ENCODE results near the gene EXOC4.

The EXOC4 gene

DNA sequence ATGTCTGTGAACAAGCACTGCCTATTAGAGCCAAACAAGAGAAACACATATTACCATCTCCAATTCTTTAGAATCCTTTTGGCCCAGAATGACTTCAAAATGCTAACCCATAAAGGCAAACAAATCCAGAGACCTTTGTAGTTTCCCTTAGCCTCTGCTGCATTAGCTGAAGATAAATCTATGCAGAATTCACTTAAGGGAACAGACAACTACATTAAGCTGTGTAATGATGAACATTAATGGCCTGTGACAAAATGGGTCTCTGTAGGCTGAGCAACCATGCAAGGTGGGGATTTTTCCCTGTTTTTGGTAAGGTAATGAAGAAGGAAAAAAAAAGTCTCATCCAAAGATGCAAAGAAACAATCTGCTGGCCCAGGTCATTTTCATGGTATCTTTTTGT is 411.6 kb downstream of the EXOC4 start:
- Histone ChIP-seq H4K8ac (ENCODE audit: low read depth, low read length) (no peak overlapping the region), H2BK120ac (ENCODE audit: low read depth, low read length) (no peak overlapping the region), H2AK5ac (ENCODE audit: low read length) (no peak overlapping the region), H2BK15ac (replicated peaks; ENCODE audit: low read depth) (no peak overlapping the region), H3K4me1 (ENCODE audit: control insufficient read depth, low read depth, low read length) (no peaks in the 10 kb centered on the region), H3K9ac (ENCODE audit: low read length) (no peak overlapping the region), H3K4ac (ENCODE audit: low read depth, low read length) (no peak overlapping the region), H3K27ac (ENCODE audit: low read depth, low read length) (no peak overlapping the region), H3K27me3 (ENCODE audit: insufficient read depth, low read length, poor library complexity) (no peaks in the 10 kb centered on the region), H3K79me2 (ENCODE audit: control insufficient read depth, insufficient read depth, low read length) (no peaks in the 10 kb centered on the region), H2BK5ac (ENCODE audit: low read length) (no peak overlapping the region), H3K56ac (ENCODE audit: low read length) (no peak overlapping the region), H3K79me1 (ENCODE audit: low read length) (no peaks in the 10 kb centered on the region), H4K5ac (ENCODE audit: low read length) (no peak overlapping the region), H3K4me3 (ENCODE audit: low read length) (no peak overlapping the region), H3K23ac (ENCODE audit: low read length) (no peak overlapping the region), H3K4me2 (ENCODE audit: low read length) (no peak overlapping the region), H3K18ac (ENCODE audit: low read length) (no peak overlapping the region), H3K36me3 (ENCODE audit: control insufficient read depth, insufficient read depth, low read length) (no peaks in the 10 kb centered on the region)
- DNase-seq = no peak

DNA sequence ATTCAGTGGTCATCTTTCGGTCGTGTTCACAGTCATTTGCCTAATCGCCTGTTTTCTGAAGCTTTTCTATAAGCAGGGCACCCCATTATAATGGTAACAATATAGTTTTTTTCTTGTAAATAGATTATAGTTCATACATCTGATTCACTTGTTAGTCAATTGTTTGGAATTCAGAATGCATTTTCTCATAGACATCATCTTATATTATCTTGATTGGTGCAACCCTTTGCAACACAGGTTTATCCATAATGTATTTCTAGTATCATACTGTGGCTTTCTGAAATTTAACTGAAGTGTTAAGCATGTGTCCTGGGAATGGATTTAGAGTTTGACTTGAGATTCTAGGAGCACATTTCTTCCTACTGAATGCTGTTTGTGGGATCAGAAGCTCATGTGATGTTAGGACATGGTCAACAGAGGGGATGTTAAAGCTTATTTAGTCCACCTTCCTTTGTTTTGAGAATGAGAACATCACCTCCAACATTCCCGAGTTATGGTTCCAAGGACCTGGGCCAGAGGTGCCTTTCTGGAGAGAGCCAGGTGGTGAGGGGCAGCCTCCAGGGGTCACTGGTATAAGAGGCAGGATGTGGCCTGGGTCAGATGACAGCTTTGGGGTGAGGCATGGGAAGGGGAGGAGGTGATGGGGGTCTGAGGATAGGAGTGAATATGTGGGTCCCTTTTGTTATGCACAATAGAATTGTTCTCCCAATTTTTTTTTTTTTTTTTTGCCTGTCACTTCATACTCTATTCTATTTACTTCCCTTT is 415.6 kb downstream of the EXOC4 start:
- Histone ChIP-seq H4K8ac (ENCODE audit: low read depth, low read length) (no peak overlapping the region), H3K56ac (ENCODE audit: low read length) (no peak overlapping the region), H3K79me2 (ENCODE audit: control insufficient read depth, insufficient read depth, low read length) (no peaks in the 10 kb centered on the region), H2AK5ac (ENCODE audit: low read length) (no peak overlapping the region), H3K79me1 (ENCODE audit: low read length) (no peaks in the 10 kb centered on the region), H3K4me1 (ENCODE audit: control insufficient read depth, low read depth, low read length) (no peaks in the 10 kb centered on the region), H3K23ac (ENCODE audit: low read length) (no peak overlapping the region), H2BK120ac (ENCODE audit: low read depth, low read length) (no peak overlapping the region), H3K4me3 (ENCODE audit: low read length) (no peak overlapping the region), H3K18ac (ENCODE audit: low read length) (no peak overlapping the region), H4K5ac (ENCODE audit: low read length) (no peak overlapping the region), H3K36me3 (ENCODE audit: control insufficient read depth, insufficient read depth, low read length) (no peaks in the 10 kb centered on the region), H3K9ac (ENCODE audit: low read length) (no peak overlapping the region), H3K4ac (ENCODE audit: low read depth, low read length) (no peak overlapping the region), H3K27me3 (ENCODE audit: insufficient read depth, low read length, poor library complexity) (no peaks in the 10 kb centered on the region), H3K4me2 (ENCODE audit: low read length) (no peak overlapping the region), H3K27ac (ENCODE audit: low read depth, low read length) (no peak overlapping the region), H2BK5ac (ENCODE audit: low read length) (no peak overlapping the region), H2BK15ac (replicated peaks; ENCODE audit: low read depth) (no peak overlapping the region)
- no peak for DNase-seq
- WGBS (ENCODE audit: extremely low coverage, insufficient coverage, low lambda C conversion rate) = no CpG with 5 or more reads among the region's 4 CpGs

DNA sequence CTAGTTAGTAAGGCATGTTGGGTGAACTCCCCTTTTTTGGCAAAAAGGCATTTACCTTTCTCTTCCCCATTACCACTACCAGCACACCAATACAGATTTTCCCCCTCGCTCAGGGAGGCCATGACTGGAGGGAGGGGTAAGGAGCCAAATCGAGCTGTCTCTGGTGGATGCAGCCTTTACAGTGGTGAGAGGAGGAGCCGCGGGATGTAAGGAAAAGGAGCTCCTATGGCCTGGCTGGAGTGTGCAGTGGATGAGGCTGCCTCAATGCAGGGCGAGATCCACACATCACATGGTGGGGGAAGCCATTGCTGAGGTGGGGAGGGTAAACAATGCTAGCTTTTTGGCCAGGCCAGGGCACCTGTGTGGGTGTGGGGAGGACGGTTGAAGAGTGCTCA is 416.2 kb downstream of the EXOC4 start:
- Histone ChIP-seq H3K4me2 (ENCODE audit: low read length) (no peak overlapping the region), H3K79me1 (ENCODE audit: low read length) (no peaks in the 10 kb centered on the region), H3K27ac (ENCODE audit: low read depth, low read length) (no peak overlapping the region), H3K4me3 (ENCODE audit: low read length) (no peak overlapping the region), H2BK15ac (replicated peaks; ENCODE audit: low read depth) (no peak overlapping the region), H3K4me1 (ENCODE audit: control insufficient read depth, low read depth, low read length) (no peaks in the 10 kb centered on the region), H2BK120ac (ENCODE audit: low read depth, low read length) (no peak overlapping the region), H3K4ac (ENCODE audit: low read depth, low read length) (no peak overlapping the region), H2AK5ac (ENCODE audit: low read length) (no peak overlapping the region), H3K18ac (ENCODE audit: low read length) (no peak overlapping the region), H4K8ac (ENCODE audit: low read depth, low read length) (no peak overlapping the region), H2BK5ac (ENCODE audit: low read length) (no peak overlapping the region), H3K36me3 (ENCODE audit: control insufficient read depth, insufficient read depth, low read length) (no peaks in the 10 kb centered on the region), H3K23ac (ENCODE audit: low read length) (no peak overlapping the region), H4K5ac (ENCODE audit: low read length) (no peak overlapping the region), H3K27me3 (ENCODE audit: insufficient read depth, low read length, poor library complexity) (no peaks in the 10 kb centered on the region), H3K79me2 (ENCODE audit: control insufficient read depth, insufficient read depth, low read length) (no peaks in the 10 kb centered on the region), H3K9ac (ENCODE audit: low read length) (no peak overlapping the region), H3K56ac (ENCODE audit: low read length) (no peak overlapping the region)
- no CpG with 5 or more reads among the region's 6 CpGs for WGBS (ENCODE audit: extremely low coverage, insufficient coverage, low lambda C conversion rate)
- DNase-seq = no peak

DNA sequence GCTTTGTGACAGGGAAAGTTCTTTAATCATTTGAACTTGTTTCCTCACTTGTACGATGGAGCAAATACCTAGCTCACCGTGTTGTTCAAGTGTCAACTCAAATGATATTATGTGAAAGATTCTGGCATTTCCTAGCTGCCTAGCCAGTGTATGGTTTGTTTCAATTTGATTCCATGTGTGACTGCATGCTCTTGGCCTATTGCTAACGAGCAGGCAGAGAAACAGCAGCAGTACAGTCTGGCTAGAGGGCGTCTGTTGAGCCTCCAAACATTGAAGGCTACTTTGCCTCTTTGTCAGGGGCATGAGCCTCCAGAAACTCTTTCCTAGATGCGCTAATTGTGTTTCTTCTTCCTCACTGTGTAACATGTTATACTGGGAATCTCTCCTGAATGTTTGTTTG is 417.4 kb downstream of the EXOC4 start:
- Histone ChIP-seq H3K79me1 (ENCODE audit: low read length) (no peaks in the 10 kb centered on the region), H3K4me3 (ENCODE audit: low read length) (no peak overlapping the region), H2AK5ac (ENCODE audit: low read length) (no peak overlapping the region), H3K4ac (ENCODE audit: low read depth, low read length) (no peak overlapping the region), H3K23ac (ENCODE audit: low read length) (no peak overlapping the region), H3K79me2 (ENCODE audit: control insufficient read depth, insufficient read depth, low read length) (no peaks in the 10 kb centered on the region), H2BK15ac (replicated peaks; ENCODE audit: low read depth) (no peak overlapping the region), H3K27ac (ENCODE audit: low read depth, low read length) (no peak overlapping the region), H2BK5ac (ENCODE audit: low read length) (no peak overlapping the region), H4K8ac (ENCODE audit: low read depth, low read length) (no peak overlapping the region), H3K4me2 (ENCODE audit: low read length) (no peak overlapping the region), H3K4me1 (ENCODE audit: control insufficient read depth, low read depth, low read length) (no peaks in the 10 kb centered on the region), H3K56ac (ENCODE audit: low read length) (no peak overlapping the region), H3K18ac (ENCODE audit: low read length) (no peak overlapping the region), H2BK120ac (ENCODE audit: low read depth, low read length) (no peak overlapping the region), H3K36me3 (ENCODE audit: control insufficient read depth, insufficient read depth, low read length) (no peaks in the 10 kb centered on the region), H3K27me3 (ENCODE audit: insufficient read depth, low read length, poor library complexity) (no peaks in the 10 kb centered on the region), H4K5ac (ENCODE audit: low read length) (no peak overlapping the region), H3K9ac (ENCODE audit: low read length) (no peak overlapping the region)
- no peak for DNase-seq
- no CpG with 5 or more reads among the region's 5 CpGs for WGBS (ENCODE audit: extremely low coverage, insufficient coverage, low lambda C conversion rate)

DNA sequence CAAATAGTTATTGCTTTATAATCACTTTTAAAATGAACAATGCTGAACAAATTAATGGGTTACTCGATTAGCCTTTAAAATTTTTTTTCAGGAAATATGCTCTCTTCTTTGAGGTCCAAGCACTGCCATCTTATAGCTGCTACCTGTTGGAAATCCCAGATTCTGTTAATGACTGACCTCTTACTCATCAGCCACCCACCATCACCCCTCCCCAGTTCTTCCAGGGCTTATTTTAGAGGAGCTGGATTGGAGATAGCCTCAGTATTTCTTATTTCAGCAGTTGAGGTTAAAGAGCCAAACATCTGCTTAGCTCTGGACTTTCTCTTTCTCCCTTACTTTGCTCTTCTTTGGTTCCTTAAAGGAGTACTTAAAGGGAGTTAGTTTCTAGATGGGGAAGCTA is 420.0 kb downstream of the EXOC4 start:
- Histone ChIP-seq H3K4me2 (ENCODE audit: low read length) (no peak overlapping the region), H3K9ac (ENCODE audit: low read length) (no peak overlapping the region), H3K4me3 (ENCODE audit: low read length) (no peak overlapping the region), H3K56ac (ENCODE audit: low read length) (no peak overlapping the region), H3K36me3 (ENCODE audit: control insufficient read depth, insufficient read depth, low read length) (no peaks in the 10 kb centered on the region), H4K8ac (ENCODE audit: low read depth, low read length) (no peak overlapping the region), H2BK5ac (ENCODE audit: low read length) (no peak overlapping the region), H3K79me1 (ENCODE audit: low read length) (no peaks in the 10 kb centered on the region), H3K18ac (ENCODE audit: low read length) (no peak overlapping the region), H3K27me3 (ENCODE audit: insufficient read depth, low read length, poor library complexity) (no peaks in the 10 kb centered on the region), H2BK15ac (replicated peaks; ENCODE audit: low read depth) (no peak overlapping the region), H3K4ac (ENCODE audit: low read depth, low read length) (no peak overlapping the region), H3K79me2 (ENCODE audit: control insufficient read depth, insufficient read depth, low read length) (no peaks in the 10 kb centered on the region), H4K5ac (ENCODE audit: low read length) (no peak overlapping the region), H2BK120ac (ENCODE audit: low read depth, low read length) (no peak overlapping the region), H3K23ac (ENCODE audit: low read length) (no peak overlapping the region), H3K4me1 (ENCODE audit: control insufficient read depth, low read depth, low read length) (no peaks in the 10 kb centered on the region), H2AK5ac (ENCODE audit: low read length) (no peak overlapping the region), H3K27ac (ENCODE audit: low read depth, low read length) (no peak overlapping the region)
- DNase-seq = no peak
- WGBS (ENCODE audit: extremely low coverage, insufficient coverage, low lambda C conversion rate) = no CpG with 5 or more reads among the region's 1 CpG

DNA sequence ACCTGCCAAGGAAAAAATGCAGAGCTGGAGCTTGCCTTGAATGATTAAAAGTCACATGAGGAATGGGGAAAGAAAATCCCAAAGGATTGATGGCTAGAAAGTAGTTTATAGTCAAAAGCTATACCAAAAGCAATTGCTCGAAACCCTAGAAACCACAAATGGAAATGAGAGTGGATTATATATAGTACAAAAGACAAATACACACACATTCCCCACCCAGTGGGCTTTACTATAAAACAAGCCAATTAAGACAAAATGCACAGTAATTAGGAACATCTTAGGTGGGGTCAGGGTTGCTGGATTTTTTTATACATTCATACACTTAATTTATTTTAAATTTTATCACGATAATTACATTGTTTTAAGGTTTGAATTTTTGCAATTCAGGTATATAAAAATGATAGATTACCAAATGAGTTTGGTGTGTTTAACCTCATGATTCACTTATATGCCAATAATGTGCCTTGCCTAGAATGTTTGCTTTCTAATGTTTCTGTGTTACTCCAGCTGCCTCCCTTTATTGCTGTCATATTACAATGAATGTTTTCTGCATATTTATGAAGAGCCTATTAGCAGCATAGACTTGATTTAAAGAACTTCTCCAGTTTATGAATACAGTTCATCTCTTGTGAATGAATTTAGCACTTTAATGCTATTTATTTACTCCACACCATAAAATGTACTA is 421.3 kb downstream of the EXOC4 start:
- Histone ChIP-seq H3K79me1 (ENCODE audit: low read length) (no peaks in the 10 kb centered on the region), H3K23ac (ENCODE audit: low read length) (no peak overlapping the region), H3K79me2 (ENCODE audit: control insufficient read depth, insufficient read depth, low read length) (no peaks in the 10 kb centered on the region), H2BK120ac (ENCODE audit: low read depth, low read length) (no peak overlapping the region), H4K8ac (ENCODE audit: low read depth, low read length) (no peak overlapping the region), H3K27me3 (ENCODE audit: insufficient read depth, low read length, poor library complexity) (no peaks in the 10 kb centered on the region), H3K36me3 (ENCODE audit: control insufficient read depth, insufficient read depth, low read length) (no peaks in the 10 kb centered on the region), H3K4me2 (ENCODE audit: low read length) (no peak overlapping the region), H3K18ac (ENCODE audit: low read length) (no peak overlapping the region), H3K4me3 (ENCODE audit: low read length) (no peak overlapping the region), H3K4ac (ENCODE audit: low read depth, low read length) (no peak overlapping the region), H2BK15ac (replicated peaks; ENCODE audit: low read depth) (no peak overlapping the region), H2AK5ac (ENCODE audit: low read length) (no peak overlapping the region), H3K56ac (ENCODE audit: low read length) (no peak overlapping the region), H3K9ac (ENCODE audit: low read length) (no peak overlapping the region), H2BK5ac (ENCODE audit: low read length) (no peak overlapping the region), H3K4me1 (ENCODE audit: control insufficient read depth, low read depth, low read length) (no peaks in the 10 kb centered on the region), H4K5ac (ENCODE audit: low read length) (no peak overlapping the region), H3K27ac (ENCODE audit: low read depth, low read length) (no peak overlapping the region)
- DNase-seq = no peak
- no CpG with 5 or more reads among the region's 2 CpGs for WGBS (ENCODE audit: extremely low coverage, insufficient coverage, low lambda C conversion rate)
